HEK293T (cell line): ENCODE results near the gene OR2Z1.

Experiments
- CTCF ChIA-PET: fragments of 350-600 bp; formaldehyde crosslinking; extraction: SDS; loops from one replicate; lab custom pipeline; 2021; ENCODE audit warnings: antibody characterized with exemption, inconsistent platforms; lab: Yijun Ruan, JAX
- POLR2A ChIA-PET: fragments of 350-600 bp; formaldehyde crosslinking; extraction: SDS; loops from one replicate; lab custom pipeline; 2020; ENCODE audit warnings: antibody characterized with exemption, inconsistent platforms; lab: Yijun Ruan, JAX
- DNase-seq: peaks from one replicate; pipeline ENCODE4 v3.0.0; 2012; ENCODE audit warnings: mixed read lengths; ENCODE audit errors: extremely low spot score
- ARNT ChIP-seq: fragments of 450-650 bp; IDR thresholded peaks from 2 replicates; pipeline ENCODE4 v1.6.1; 2017; ENCODE audit warnings: mild to moderate bottlenecking
- BHLHE40 ChIP-seq: fragments of 450-650 bp; IDR thresholded peaks from 2 replicates; pipeline ENCODE4 v1.6.1; 2016; ENCODE audit warnings: mild to moderate bottlenecking, moderate library complexity, borderline replicate concordance
- CTBP1 ChIP-seq: fragments of 450-650 bp; IDR thresholded peaks from 2 replicates; pipeline ENCODE4 v1.6.1; 2016; ENCODE audit warnings: borderline replicate concordance
- ELF4 ChIP-seq: fragments of 450-650 bp; IDR thresholded peaks from 2 replicates; pipeline ENCODE4 v1.6.1; 2017; ENCODE audit warnings: antibody characterized with exemption
- FOXA1 ChIP-seq: fragments of 450-650 bp; IDR thresholded peaks from 2 replicates; pipeline ENCODE4 v1.6.1; 2016; ENCODE audit warnings: mild to moderate bottlenecking
- FOXK2 ChIP-seq: fragments of 450-650 bp; IDR thresholded peaks from 2 replicates; pipeline ENCODE4 v1.6.1; 2016; ENCODE audit warnings: mild to moderate bottlenecking
- FOXM1 ChIP-seq: fragments of 450-650 bp; IDR thresholded peaks from 2 replicates; pipeline ENCODE4 v1.6.1; 2017; ENCODE audit warnings: mild to moderate bottlenecking, borderline replicate concordance
- HDGF ChIP-seq: fragments of 450-650 bp; IDR thresholded peaks from 2 replicates; pipeline ENCODE4 v1.6.1; 2017; ENCODE audit warnings: antibody characterized with exemption, borderline replicate concordance
- L3MBTL2 ChIP-seq: fragments of 450-650 bp; conservative IDR thresholded peaks from 2 replicates; pipeline ENCODE4 v1.6.1; 2016; ENCODE audit warnings: mild to moderate bottlenecking
- LEF1 ChIP-seq: fragments of 450-650 bp; IDR thresholded peaks from 2 replicates; pipeline ENCODE4 v1.6.1; 2017; ENCODE audit warnings: mild to moderate bottlenecking, borderline replicate concordance
- NFRKB ChIP-seq: fragments of 450-650 bp; IDR thresholded peaks from 2 replicates; pipeline ENCODE4 v1.6.1; 2016; ENCODE audit warnings: mild to moderate bottlenecking, moderate library complexity
- PKNOX1 ChIP-seq: fragments of 450-650 bp; IDR thresholded peaks from 2 replicates; pipeline ENCODE4 v1.6.1; 2016
- SP1 ChIP-seq: fragments of 450-650 bp; IDR thresholded peaks from 2 replicates; pipeline ENCODE4 v1.6.1; 2017
- SUZ12 ChIP-seq: fragments of 450-650 bp; IDR thresholded peaks from 2 replicates; pipeline ENCODE4 v1.6.1; 2016; ENCODE audit warnings: mild to moderate bottlenecking
- TARDBP ChIP-seq: fragments of 450-650 bp; IDR thresholded peaks from 2 replicates; pipeline ENCODE4 v1.6.1; 2016
- ZNF384 ChIP-seq: fragments of 450-650 bp; IDR thresholded peaks from 2 replicates; pipeline ENCODE4 v1.6.1; 2016

OR2Z1 gene

GRCh38 chr19:8721334-8721733, at the start of gene OR2Z1:
TSS of gene OR2Z1 (plus strand) at chr19:8721634. CDS start at chr19:8731029, 9,395 bp downstream.
- TF ChIP-seq HDGF: no peak
- TF ChIP-seq SUZ12: no peak
- no peak for TF ChIP-seq L3MBTL2
- TF ChIP-seq TARDBP: no peak
- no peak for TF ChIP-seq FOXK2
- TF ChIP-seq NFRKB: no peak
- no peak for TF ChIP-seq LEF1
- ChIA-PET CTCF (no interaction called here), POLR2A (no interaction called here)
- DNase-seq: no peak

GRCh38 chr19:8673276-8673891, 48.0 kb upstream of the OR2Z1 start:
- POLR2A ChIA-PET: no interaction called here
- CTCF ChIA-PET: no interaction called here
- no peak for TF ChIP-seq FOXK2
- TF ChIP-seq CTBP1: no peak
- no peak for TF ChIP-seq TARDBP
- no peak for TF ChIP-seq SP1
- TF ChIP-seq ARNT: no peak
- TF ChIP-seq PKNOX1: no peak
- no peak for TF ChIP-seq HDGF
- TF ChIP-seq ZNF384: no peak
- TF ChIP-seq BHLHE40: no peak
- no peak for TF ChIP-seq FOXA1
- TF ChIP-seq FOXM1: no peak
- TF ChIP-seq ELF4: no peak
- no peak for TF ChIP-seq LEF1
- no peak for TF ChIP-seq L3MBTL2
- DNase-seq: no peak

- TF ChIP-seq ZNF384: no peak
- no peak for TF ChIP-seq NFRKB
- no peak for TF ChIP-seq HDGF
- TF ChIP-seq PKNOX1: no peak
- no peak for TF ChIP-seq ARNT
- no peak for TF ChIP-seq SUZ12
- no peak for TF ChIP-seq CTBP1
- no peak for TF ChIP-seq FOXK2
- no peak for TF ChIP-seq FOXA1
- ChIA-PET POLR2A (no interaction called here), CTCF (no interaction called here)
- DNase-seq: no peak
Measured at GRCh38 chr19:8675066-8675465, 46.4 kb upstream of the OR2Z1 start.

GRCh38 chr19:8678244-8678807, 43.1 kb upstream of the OR2Z1 start:
- ChIA-PET POLR2A (no interaction called here), CTCF (no interaction called here)
- no peak for DNase-seq
- 0 out of 2 replicates have a peak, but pooled peaks have one; percentile 20 for TF ChIP-seq TARDBP
- TF ChIP-seq HDGF: no peak
- 0 out of 2 replicates have a peak, but pooled peaks have one; percentile 25 for TF ChIP-seq SUZ12
- 0 out of 2 replicates have a peak, but pooled peaks have one; percentile 14 for TF ChIP-seq CTBP1

GRCh38 chr19:8680676-8681344, 40.6 kb upstream of the OR2Z1 start:
- ChIA-PET POLR2A (no interaction called here), CTCF (no interaction called here)
- no peak for DNase-seq
- TF ChIP-seq FOXM1 (no peak), BHLHE40 (no peak), LEF1 (no peak), FOXK2 (no peak)

GRCh38 chr19:8681345-8682029, 39.9 kb upstream of the OR2Z1 start:
- ChIA-PET POLR2A (no interaction called here), CTCF (interaction anchor here (0.6 kb wide), 1 partner anchor 409 kb away, joined by 3 read pairs; no protein-coding TSS in a partner anchor)
- TF ChIP-seq CTBP1 (no peak), PKNOX1 (no peak), SP1 (no peak), FOXK2 (no peak), SUZ12 (no peak), BHLHE40 (no peak), ZNF384 (no peak), FOXM1 (no peak), HDGF (no peak), LEF1 (no peak), TARDBP (no peak)
- no peak for DNase-seq
